ENCODE measurements around the gene SH3BP5L. TPM values are rescaled to one million over a fixed set of nuclear protein-coding genes. Genes with fewer than 3 reads are reported as not detected.

SH3BP5L gene
- 10 to 100 TPM; 16.3 to 25.2 TPM for total RNA-seq
- 10 to 100 TPM; 34.8 to 37.8 TPM for polyA plus RNA-seq (ENCODE audit: insufficient read length in 2 of 2)
- long read RNA-seq, donor 1, transcript SH3BP5L-201 (7 exons, 3,861 nt): major isoform, 10 of 12 reads
- long read RNA-seq, donor 1, partial matches to known transcripts: 0 of 12 reads
- long read RNA-seq, donor 1, other reads (novel, unspliced or antisense): 0 of 12 reads
- long read RNA-seq, donor 2, partial matches to known transcripts: 0 of 3 reads
- long read RNA-seq, donor 2, other reads (novel, unspliced or antisense): 0 of 3 reads
- long read RNA-seq, donor 3: 0 reads
- long read RNA-seq, donor 4, partial matches to known transcripts: 0 of 5 reads
- long read RNA-seq, donor 4, other reads (novel, unspliced or antisense): 0 of 5 reads

- H3K36me3 ChIP-seq (ENCODE audit: control insufficient read depth, insufficient read depth, low read length): peaks cover 17% of the 10 kb centered on the region
- under 1% methylated on average over 48 of the region's 56 CpGs for WGBS (ENCODE audit: insufficient coverage)
- peaks cover 28% of the 10 kb centered on the region for H3K4me1 ChIP-seq (ENCODE audit: control insufficient read depth, insufficient read depth, low read length)
- H3K4me3 ChIP-seq (ENCODE audit: low read depth, low read length): peak within 1 kb of the TSS; percentile 83
- no peaks in the 10 kb centered on the region for H3K27me3 ChIP-seq (ENCODE audit: control insufficient read depth, insufficient read depth, low read length)
- peak; percentile 93 to 99 (median 96) for DNase-seq (ENCODE audit: low read depth in 4 of 6, low spot score in 6 of 6)
- no peaks in the 10 kb centered on the region for H3K9me3 ChIP-seq (ENCODE audit: control insufficient read depth, insufficient read depth, low read length)
- peak within 1 kb of the TSS; percentile 93 for H3K27ac ChIP-seq (ENCODE audit: low read depth, low read length)
Observed at GRCh38 chr1:248825909-248826760, at the start of gene SH3BP5L. SH3BP5L (minus strand) TSS chr1:248825915; CDS start chr1:248824935, 980 bp downstream.

DNA sequence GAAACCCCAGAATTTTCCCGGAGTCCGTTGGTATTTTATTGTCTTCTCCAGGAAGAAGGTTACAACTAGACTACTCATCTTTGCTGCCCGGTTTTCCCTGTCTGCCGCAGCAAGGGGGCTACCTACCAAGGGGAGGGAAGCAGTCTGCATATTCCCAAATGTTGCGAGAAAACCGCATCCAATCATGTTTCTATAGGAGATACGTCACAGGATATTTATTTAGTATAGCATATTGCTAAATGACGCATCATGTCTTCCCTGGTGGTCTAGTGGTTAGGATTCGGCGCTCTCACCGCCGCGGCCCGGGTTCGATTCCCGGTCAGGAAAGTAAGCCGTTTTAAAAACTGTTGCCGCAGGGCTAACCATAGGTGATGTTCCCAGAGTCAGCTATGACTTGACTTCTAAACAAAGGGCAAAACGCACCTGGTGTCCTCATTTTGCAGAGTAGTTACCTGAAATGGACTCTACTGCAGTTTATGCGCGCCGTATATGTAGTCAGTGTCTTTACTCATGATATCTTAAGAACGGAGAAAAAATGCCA lies 48.3 kb upstream of the SH3BP5L start:
- 5% methylated on average over 17 of the region's 23 CpGs for WGBS (ENCODE audit: insufficient coverage)

GRCh38 chr1:248873409-248873992 lies 47.8 kb upstream of the SH3BP5L start:
- under 1% methylated on average over 39 of the region's 41 CpGs for WGBS (ENCODE audit: insufficient coverage)
- no peaks in the 10 kb centered on the region for H3K27me3 ChIP-seq (ENCODE audit: control insufficient read depth, insufficient read depth, low read length)
- no peaks in the 10 kb centered on the region for H3K36me3 ChIP-seq (ENCODE audit: control insufficient read depth, insufficient read depth, low read length)
- DNase-seq (ENCODE audit: low read depth in 4 of 6, low spot score in 6 of 6): peak; percentile 92 to 99 (median 94)
- H3K4me3 ChIP-seq (ENCODE audit: low read depth, low read length): peak overlapping the region; percentile 94
- peak overlapping the region; percentile 99 for H3K27ac ChIP-seq (ENCODE audit: low read depth, low read length)
- no peaks in the 10 kb centered on the region for H3K9me3 ChIP-seq (ENCODE audit: control insufficient read depth, insufficient read depth, low read length)
- peaks cover 12% of the 10 kb centered on the region for H3K4me1 ChIP-seq (ENCODE audit: control insufficient read depth, insufficient read depth, low read length)

More for the DNA sequence above, 48.3 kb upstream of the SH3BP5L start:
- Histone ChIP-seq H3K27me3 (ENCODE audit: control insufficient read depth, insufficient read depth, low read length) (no peaks in the 10 kb centered on the region), H3K36me3 (ENCODE audit: control insufficient read depth, insufficient read depth, low read length) (no peaks in the 10 kb centered on the region), H3K9me3 (ENCODE audit: control insufficient read depth, insufficient read depth, low read length) (no peaks in the 10 kb centered on the region), H3K4me1 (ENCODE audit: control insufficient read depth, insufficient read depth, low read length) (peaks cover 12% of the 10 kb centered on the region), H3K27ac (ENCODE audit: low read depth, low read length) (peak overlapping the region; percentile 99), H3K4me3 (ENCODE audit: low read depth, low read length) (peak overlapping the region; percentile 94)
- DNase-seq (ENCODE audit: low read depth in 4 of 6, low spot score in 6 of 6): peak in 5 of 6 donors; percentile 82 to 99 (median 90)

- 0% methylated on average over 10 of the region's 31 CpGs for WGBS (ENCODE audit: insufficient coverage)
- Histone ChIP-seq H3K4me1 (ENCODE audit: control insufficient read depth, insufficient read depth, low read length) (peaks cover 12% of the 10 kb centered on the region), H3K4me3 (ENCODE audit: low read depth, low read length) (peak overlapping the region; percentile 94), H3K27ac (ENCODE audit: low read depth, low read length) (peak overlapping the region; percentile 99), H3K9me3 (ENCODE audit: control insufficient read depth, insufficient read depth, low read length) (no peaks in the 10 kb centered on the region), H3K27me3 (ENCODE audit: control insufficient read depth, insufficient read depth, low read length) (no peaks in the 10 kb centered on the region), H3K36me3 (ENCODE audit: control insufficient read depth, insufficient read depth, low read length) (no peaks in the 10 kb centered on the region)
- DNase-seq (ENCODE audit: low read depth in 4 of 6, low spot score in 6 of 6): peak in 5 of 6 donors; percentile 56 to 88 (median 60)
Observed at GRCh38 chr1:248872752-248873408, 47.2 kb upstream of the SH3BP5L start.

DNA sequence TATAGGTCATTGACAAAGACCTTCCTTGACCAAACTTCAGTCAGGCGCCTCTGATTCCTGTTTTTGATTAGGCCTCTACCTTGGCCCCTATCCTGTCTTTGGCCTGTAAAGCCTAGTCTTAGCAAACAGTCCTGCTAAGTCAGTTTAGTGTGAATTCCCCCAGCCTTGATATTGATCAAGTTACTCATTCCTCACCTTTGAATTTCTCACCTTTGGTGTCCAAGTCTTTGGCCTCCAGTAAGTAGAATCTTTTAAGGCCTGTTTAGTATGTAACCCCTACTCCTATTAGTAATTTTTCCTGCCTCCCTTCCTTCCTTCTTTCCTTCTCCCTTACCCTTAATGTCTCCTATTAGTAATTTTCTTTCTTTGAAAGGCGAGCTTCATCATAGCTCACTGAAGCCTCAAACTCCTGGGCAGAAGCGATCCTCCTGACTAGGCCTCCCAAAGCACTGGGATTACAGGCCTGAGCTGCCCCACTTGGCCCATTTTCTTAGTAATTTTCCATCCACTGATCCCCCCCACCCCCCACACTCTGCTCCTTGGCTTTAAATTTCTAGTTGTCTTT lies 46.2 kb upstream of the SH3BP5L start:
- WGBS (ENCODE audit: insufficient coverage): 93% methylated on average over 3 of the region's 3 CpGs
- H3K27ac ChIP-seq (ENCODE audit: low read depth, low read length): no peak overlapping the region
- no peaks in the 10 kb centered on the region for H3K36me3 ChIP-seq (ENCODE audit: control insufficient read depth, insufficient read depth, low read length)
- no peaks in the 10 kb centered on the region for H3K9me3 ChIP-seq (ENCODE audit: control insufficient read depth, insufficient read depth, low read length)
- DNase-seq (ENCODE audit: low read depth in 4 of 6, low spot score in 6 of 6): no peak
- no peaks in the 10 kb centered on the region for H3K27me3 ChIP-seq (ENCODE audit: control insufficient read depth, insufficient read depth, low read length)
- H3K4me1 ChIP-seq (ENCODE audit: control insufficient read depth, insufficient read depth, low read length): peaks cover 12% of the 10 kb centered on the region
- H3K4me3 ChIP-seq (ENCODE audit: low read depth, low read length): no peak overlapping the region

DNA sequence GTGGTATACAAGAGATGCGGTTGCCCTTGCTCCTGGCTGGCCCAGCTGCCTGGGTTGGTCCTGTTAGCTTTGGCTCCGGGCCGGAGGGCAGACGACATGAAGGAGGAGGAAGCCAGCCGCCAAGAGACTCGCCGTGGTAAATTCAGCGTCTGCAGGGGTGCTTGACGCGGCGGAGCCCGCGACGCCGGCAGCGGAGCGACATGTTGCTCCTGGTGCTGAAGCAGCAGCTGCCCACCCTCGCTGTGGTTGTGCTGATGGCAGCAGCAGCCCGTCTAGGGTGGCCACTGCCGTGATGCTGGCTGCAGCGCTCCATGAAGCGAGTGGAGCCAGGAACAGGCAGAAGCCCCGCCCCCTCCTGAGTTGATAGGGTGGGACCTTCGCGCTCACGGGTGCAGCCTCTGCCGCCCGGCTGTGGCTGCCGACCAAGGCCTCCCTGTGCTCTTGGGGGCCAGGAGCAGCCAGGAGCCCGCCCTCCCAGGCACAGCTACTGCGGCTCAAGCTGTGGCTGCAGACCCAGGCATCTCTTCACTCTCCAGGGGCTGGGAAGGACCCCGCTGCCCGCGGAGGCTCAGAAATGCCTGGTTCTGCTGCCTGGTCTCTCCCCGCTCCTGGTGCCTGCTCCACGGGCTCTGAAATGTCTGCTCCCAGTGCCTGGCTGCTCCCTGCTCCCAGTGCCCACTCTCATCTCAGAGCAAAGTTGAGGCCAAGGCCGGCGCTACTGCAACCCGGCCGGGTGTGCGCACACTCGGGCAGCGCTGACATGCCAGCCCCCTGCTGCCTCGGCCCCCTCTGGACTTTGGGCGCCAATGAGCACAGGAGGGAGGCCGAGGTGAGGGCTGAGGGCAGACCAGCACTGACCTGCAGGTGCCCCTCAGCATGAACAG lies 37.5 kb upstream of the SH3BP5L start:
- Histone ChIP-seq H3K9me3 (ENCODE audit: control insufficient read depth, insufficient read depth, low read length) (no peaks in the 10 kb centered on the region), H3K4me1 (ENCODE audit: control insufficient read depth, insufficient read depth, low read length) (peaks cover 24% of the 10 kb centered on the region), H3K27me3 (ENCODE audit: control insufficient read depth, insufficient read depth, low read length) (no peaks in the 10 kb centered on the region), H3K36me3 (ENCODE audit: control insufficient read depth, insufficient read depth, low read length) (no peaks in the 10 kb centered on the region), H3K4me3 (ENCODE audit: low read depth, low read length) (peak overlapping the region; percentile 68), H3K27ac (ENCODE audit: low read depth, low read length) (peak overlapping the region; percentile 75)
- WGBS (ENCODE audit: insufficient coverage): 2% methylated on average over 46 of the region's 46 CpGs
- DNase-seq (ENCODE audit: low read depth in 4 of 6, low spot score in 6 of 6): peak in 4 of 6 donors; percentile 69 to 96 (median 82)

DNA sequence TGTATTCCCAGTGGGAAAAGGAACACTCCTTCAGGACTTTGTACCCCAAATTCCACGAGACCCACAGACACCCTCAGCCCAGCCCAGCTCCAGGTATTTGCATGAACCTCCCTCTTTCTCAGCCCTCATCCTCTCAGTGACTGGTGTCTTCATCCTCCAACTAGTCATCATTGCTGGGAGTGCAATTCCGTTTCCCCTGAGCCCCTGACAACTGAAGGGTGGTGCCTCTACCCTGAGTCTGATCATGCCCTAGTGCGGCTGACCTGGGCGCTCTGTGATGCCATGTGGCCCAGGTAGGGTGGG lies 36.9 kb upstream of the SH3BP5L start:
- H3K9me3 ChIP-seq (ENCODE audit: control insufficient read depth, insufficient read depth, low read length): no peaks in the 10 kb centered on the region
- H3K27ac ChIP-seq (ENCODE audit: low read depth, low read length): peak overlapping the region; percentile 75
- no peaks in the 10 kb centered on the region for H3K36me3 ChIP-seq (ENCODE audit: control insufficient read depth, insufficient read depth, low read length)
- DNase-seq (ENCODE audit: low read depth in 4 of 6, low spot score in 6 of 6): no peak
- H3K27me3 ChIP-seq (ENCODE audit: control insufficient read depth, insufficient read depth, low read length): no peaks in the 10 kb centered on the region
- 26% methylated on average over 4 of the region's 4 CpGs for WGBS (ENCODE audit: insufficient coverage)
- H3K4me1 ChIP-seq (ENCODE audit: control insufficient read depth, insufficient read depth, low read length): peaks cover 29% of the 10 kb centered on the region
- H3K4me3 ChIP-seq (ENCODE audit: low read depth, low read length): peak overlapping the region; percentile 68

DNA sequence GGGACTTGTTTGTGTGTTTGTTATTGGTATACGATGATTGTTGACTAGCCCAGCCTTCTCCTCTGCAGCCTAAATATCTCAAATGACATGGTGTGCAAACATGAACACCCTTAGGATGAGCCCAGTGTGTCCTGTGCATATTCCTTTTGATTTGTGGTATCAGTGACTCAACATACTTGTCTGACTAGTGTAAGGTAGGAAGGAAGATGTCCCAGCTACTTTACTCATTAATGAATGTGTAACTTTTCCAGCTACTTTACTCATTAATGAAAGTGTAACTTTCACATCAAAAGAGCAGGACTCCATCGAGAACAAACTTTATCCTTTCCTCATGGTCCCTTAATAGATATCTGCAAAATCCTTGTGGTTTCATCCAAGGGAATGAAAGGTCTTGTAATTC lies 35.9 kb upstream of the SH3BP5L start:
- Histone ChIP-seq H3K9me3 (ENCODE audit: control insufficient read depth, insufficient read depth, low read length) (no peaks in the 10 kb centered on the region), H3K4me1 (ENCODE audit: control insufficient read depth, insufficient read depth, low read length) (peaks cover 37% of the 10 kb centered on the region), H3K36me3 (ENCODE audit: control insufficient read depth, insufficient read depth, low read length) (peaks cover 5% of the 10 kb centered on the region), H3K4me3 (ENCODE audit: low read depth, low read length) (no peak overlapping the region), H3K27ac (ENCODE audit: low read depth, low read length) (no peak overlapping the region), H3K27me3 (ENCODE audit: control insufficient read depth, insufficient read depth, low read length) (no peaks in the 10 kb centered on the region)
- DNase-seq (ENCODE audit: low read depth in 4 of 6, low spot score in 6 of 6): no peak
- no CpG with 5 or more reads among the region's 2 CpGs for WGBS (ENCODE audit: insufficient coverage)

Data from spinal cord (tissue), 10 donors.